HG03439 (cell line): ENCODE data around the gene EFCAB9.

Experiments used
- ATAC-seq: cut with Tn5 transposase; IDR thresholded peaks from one replicate; pipeline ENCODE4 v1.9.1; 2021; ENCODE audit warnings: mild to moderate bottlenecking, moderate library complexity; ENCODE audit not compliant: unreplicated experiment

Gene EFCAB9

GRCh38 chr5:172235827-172236736 lies 42.1 kb downstream of the EFCAB9 start:
- ATAC-seq: no peak

DNA sequence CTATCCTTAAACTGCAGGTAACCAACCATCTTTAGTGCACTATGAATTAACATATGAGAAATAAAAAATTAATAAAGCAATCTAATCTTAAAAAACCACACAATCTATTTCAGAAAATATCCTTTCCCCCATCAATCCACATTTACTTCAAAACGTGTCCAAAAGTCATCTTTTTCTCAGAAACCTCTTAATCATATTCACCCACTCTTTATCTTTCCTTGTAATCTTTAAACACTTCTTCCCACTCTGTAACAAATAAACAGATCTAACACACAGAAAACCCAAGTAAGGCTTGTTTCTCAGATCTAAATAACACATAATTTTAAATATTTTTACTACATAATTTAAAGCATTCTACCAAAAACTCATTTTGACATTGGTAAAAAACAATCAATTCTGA lies 44.4 kb downstream of the EFCAB9 start:
- no peak for ATAC-seq

GRCh38 chr5:172243302-172243701 lies 49.3 kb downstream of the EFCAB9 start:
- no peak for ATAC-seq

DNA sequence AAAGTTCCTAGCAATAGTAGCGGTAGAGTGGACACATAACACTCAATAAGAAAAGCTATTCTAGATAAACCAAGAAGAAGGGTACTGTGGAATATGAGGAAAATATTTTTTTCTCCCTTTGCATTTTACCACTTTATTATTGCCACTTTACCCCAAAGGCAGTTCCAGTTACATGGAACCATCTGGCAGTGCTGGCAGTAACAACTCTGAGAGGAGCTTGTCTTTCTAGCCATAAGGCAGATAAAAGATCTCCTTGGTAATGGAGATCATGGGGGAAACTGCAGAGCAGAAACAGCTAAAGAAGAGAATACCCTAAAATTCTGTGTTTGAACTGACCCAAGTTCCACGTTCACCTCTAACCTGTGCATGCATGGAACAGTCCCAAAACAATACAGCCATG lies 51.1 kb downstream of the EFCAB9 start:
- no peak for ATAC-seq

- ATAC-seq: no peak
These were observed 51.7 kb downstream of the EFCAB9 start for GRCh38 chr5:172245703-172246125.

GRCh38 chr5:172248637-172249036 lies 54.7 kb downstream of the EFCAB9 start:
- ATAC-seq: no peak

GRCh38 chr5:172251419-172251818 lies 57.4 kb downstream of the EFCAB9 start:
- no peak for ATAC-seq

- no peak for ATAC-seq
These were observed 58.5 kb downstream of the EFCAB9 start for GRCh38 chr5:172252501-172252900.
